Measurements from ENCODE around the gene APLP2. TPM values are rescaled to one million over a fixed set of nuclear protein-coding genes. Genes with fewer than 3 reads are reported as not detected.

APLP2 gene
- total and polyA plus RNA-seq, 9 of the 15 experiments (the other 6 are each of a cell fraction or from before 2014, with no cell fraction given): 17.4 to 164 (median 118) TPM

DNA sequence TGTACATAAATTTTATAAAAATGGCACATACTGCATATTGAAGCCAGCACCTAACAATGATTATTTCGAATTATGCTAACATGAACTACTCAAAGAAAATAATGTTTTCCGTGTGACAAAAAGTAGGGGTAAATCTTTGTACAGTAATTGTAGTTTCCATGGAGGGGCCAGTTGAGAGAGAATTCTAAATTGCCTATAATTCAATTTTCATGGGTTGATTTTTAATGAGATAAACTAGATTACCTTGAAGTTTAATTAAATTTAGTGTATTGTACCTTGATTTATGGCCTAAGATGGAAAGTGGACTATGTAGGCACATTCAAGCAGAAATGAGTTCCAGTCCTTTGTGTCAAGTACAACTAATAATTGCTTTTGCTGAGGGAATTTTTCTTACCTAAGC lies 5.0 kb downstream of the APLP2 start (continued):
- TF ChIP-seq, protein P1, sequence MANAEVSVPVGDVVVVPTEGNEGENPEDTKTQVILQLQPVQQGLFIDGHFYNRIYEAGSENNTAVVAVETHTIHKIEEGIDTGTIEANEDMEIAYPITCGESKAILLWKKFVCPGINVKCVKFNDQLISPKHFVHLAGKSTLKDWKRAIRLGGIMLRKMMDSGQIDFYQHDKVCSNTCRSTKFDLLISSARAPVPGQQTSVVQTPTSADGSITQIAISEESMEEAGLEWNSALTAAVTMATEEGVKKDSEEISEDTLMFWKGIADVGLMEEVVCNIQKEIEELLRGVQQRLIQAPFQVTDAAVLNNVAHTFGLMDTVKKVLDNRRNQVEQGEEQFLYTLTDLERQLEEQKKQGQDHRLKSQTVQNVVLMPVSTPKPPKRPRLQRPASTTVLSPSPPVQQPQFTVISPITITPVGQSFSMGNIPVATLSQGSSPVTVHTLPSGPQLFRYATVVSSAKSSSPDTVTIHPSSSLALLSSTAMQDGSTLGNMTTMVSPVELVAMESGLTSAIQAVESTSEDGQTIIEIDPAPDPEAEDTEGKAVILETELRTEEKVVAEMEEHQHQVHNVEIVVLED (CRISPR knock-in tag; IDR thresholded peaks at IDR 0.05): no peak
- TF ChIP-seq ELF4 (CRISPR knock-in tag; IDR thresholded peaks at IDR 0.05): no peak
- TF ChIP-seq SMARCC2 (IDR thresholded peaks at IDR 0.05; ENCODE audit: low read depth): no peak
- TF ChIP-seq ZNF134 (CRISPR knock-in tag; conservative IDR thresholded peaks at IDR 0.05): no peak
- TF ChIP-seq ZNF76 (CRISPR knock-in tag; IDR thresholded peaks at IDR 0.05; ENCODE audit: borderline replicate concordance): no peak
- TF ChIP-seq CHAMP1 (IDR thresholded peaks at IDR 0.05): no peak
- no peak for TF ChIP-seq ZNF764 (CRISPR knock-in tag; IDR thresholded peaks at IDR 0.05; ENCODE audit: low read depth)
- TF ChIP-seq SRSF3 (IDR thresholded peaks at IDR 0.05; ENCODE audit: insufficient read depth, low read length): no peak
- no peak for TF ChIP-seq SP2 (IDR thresholded peaks at IDR 0.05; ENCODE audit: extremely low read depth, low read depth, low read length, poor library complexity, severe bottlenecking)
